Measurements from ENCODE around the gene HTR1D.

HTR1D gene

DNA sequence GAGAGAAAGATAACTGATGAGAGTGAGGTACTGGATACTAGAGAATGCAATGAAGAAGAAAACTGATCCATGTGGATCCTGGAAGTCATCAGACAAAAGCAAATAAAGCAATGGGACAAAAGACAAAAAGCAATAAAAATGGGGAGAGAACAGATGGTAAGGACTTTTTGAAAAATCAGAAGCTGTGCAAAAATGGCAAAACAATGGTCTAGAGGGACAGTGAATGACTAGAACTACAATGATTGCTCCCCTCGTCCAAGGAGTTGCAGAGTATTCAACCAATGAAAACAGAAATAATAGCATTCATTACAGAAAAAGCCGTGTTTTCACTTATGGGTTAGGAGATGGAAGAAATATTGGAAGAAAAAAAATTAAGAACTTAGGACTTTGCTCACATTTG, 67.2 kb downstream of the HTR1D start:
- DNase-seq, result no peak

DNA sequence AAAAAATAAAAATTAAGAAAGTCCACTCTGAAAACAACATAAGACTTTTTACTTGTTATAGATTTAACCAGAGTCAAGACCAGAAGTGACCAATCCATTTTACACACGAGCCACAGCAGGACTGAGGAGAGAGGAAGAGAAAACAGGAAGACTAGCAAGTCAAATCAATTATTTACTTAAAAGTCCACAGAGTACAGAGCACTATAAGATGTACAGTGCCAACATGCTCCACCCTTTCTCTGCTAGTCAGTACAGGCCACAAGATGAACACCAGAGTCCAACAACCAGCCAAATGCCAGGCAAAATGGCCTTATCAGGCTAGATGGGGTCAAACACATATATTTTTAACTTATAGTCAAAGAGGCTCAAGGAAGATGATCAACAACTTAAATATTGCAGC, 68.2 kb downstream of the HTR1D start:
- DNase-seq, result no peak

- no peak for DNase-seq
Measured at GRCh38 chr1:23148084-23148483, 69.2 kb downstream of the HTR1D start.
